Lung (tissue), 12 donors: Measurements from ENCODE around the gene HMBS. TPM values are rescaled to one million over a fixed set of nuclear protein-coding genes. Genes with fewer than 3 reads are reported as not detected.

Source experiments
- ATAC-seq: fragments of 200-7000 bp; cut with Tn5 transposase; one replicate; pipeline ENCODE4 v1.9.1; 2020; ENCODE audit warnings: moderate number of reproducible peaks; ENCODE audit not compliant: insufficient read depth, low FRiP score
- DNase-seq, 3 donors: peaks; one replicate each; pipeline ENCODE4 v3.0.0-alpha.2; 2013 to 2017
- H3K27ac ChIP-seq, 2 donors: one replicate each; pipeline ENCODE4 v1.5.1; 2013; ENCODE audit warnings: mild to moderate bottlenecking in 2 of 2, moderate library complexity in 2 of 2, control low read depth in 1 of 2, inconsistent platforms in 1 of 2, low read depth in 1 of 2, low read length in 1 of 2
- H3K27me3 ChIP-seq, 3 donors: one replicate each; pipeline ENCODE4 v1.5.1; 2013; ENCODE audit warnings: low read length in 2 of 3; ENCODE audit not compliant: control insufficient read depth in 3 of 3, insufficient read depth in 3 of 3
- H3K36me3 ChIP-seq, 4 donors: one replicate each; pipeline ENCODE4 v1.5.1; 2013; ENCODE audit warnings: low read length in 4 of 4, mild to moderate bottlenecking in 1 of 4, moderate library complexity in 1 of 4; ENCODE audit not compliant: control insufficient read depth in 4 of 4, insufficient read depth in 4 of 4
- H3K4me1 ChIP-seq, 5 donors: one replicate each; pipeline ENCODE4 v1.5.1; 2013; ENCODE audit warnings: low read length in 5 of 5, mild to moderate bottlenecking in 2 of 5, moderate library complexity in 1 of 5; ENCODE audit not compliant: control insufficient read depth in 5 of 5, insufficient read depth in 5 of 5
- H3K4me3 ChIP-seq: one replicate; pipeline ENCODE4 v1.5.1; 2013; ENCODE audit warnings: mild to moderate bottlenecking, control low read depth, moderate library complexity
- H3K9ac ChIP-seq, 2 donors: one replicate each; pipeline ENCODE4 v1.5.1; 2013; ENCODE audit warnings: low read length in 2 of 2, control low read depth in 1 of 2; ENCODE audit not compliant: insufficient read depth in 1 of 2
- H3K9me3 ChIP-seq, 4 donors: one replicate each; pipeline ENCODE4 v1.5.1; 2013; ENCODE audit warnings: low read length in 3 of 4, mild to moderate bottlenecking in 1 of 4, moderate library complexity in 1 of 4; ENCODE audit not compliant: control insufficient read depth in 4 of 4, insufficient read depth in 3 of 4
- CTCF ChIP-seq: IDR thresholded peaks from 2 replicates; pipeline ENCODE4 v1.5.1; 2012; ENCODE audit warnings: mild to moderate bottlenecking; ENCODE audit errors: control extremely low read depth, extremely low read depth
- WGBS, 2 donors: extraction: QIAGEN DNeasy Blood & Tissue Kit; methylation state at CpG; one replicate each; pipeline ENCODE4 v1.1.7; 2013; 5-methylcytosine and 5-hydroxymethylcytosine counted together
- polyA plus RNA-seq, 2 donors: library from polyadenylated mRNA; stranded (reverse); fragments of 200-250 nt; gene quantifications; one replicate each; pipeline ENCODE4 v1.2.1, GENCODE V29; 2013
- total RNA-seq, 2 donors: library from RNA; depleted of rRNA in 1 of 2; stranded (reverse); fragments of >200 nt in 1 of 2; gene quantifications; one replicate each; pipeline ENCODE4 v1.2.1, GENCODE V29; 2014 to 2021
- donor health status: control.
- donor health status: control.
- donor health status: Bipolar disorder and iron deficiency.
- donor health status: healthy.
- donor health status: DM: yes; HTN: yes; CAD: no.

The HMBS gene
- total and polyA plus RNA-seq, 4 donors: 11.7 to 33.3 (median 31.5) TPM

GRCh38 chr11:119118227-119118626 lies 33.5 kb downstream of the HMBS start:
- DNase-seq (no peak), ATAC-seq (no peak)
- H3K4me3 ChIP-seq: no peak overlapping the region
- H3K9ac ChIP-seq: no peak overlapping the region
- no peaks in the 10 kb centered on the region for H3K9me3 ChIP-seq
- H3K36me3 ChIP-seq: peaks cover 0 to 21% (median 3%) of the 10 kb centered on the region in 4 donors
- no peak for TF ChIP-seq CTCF
- peaks cover 2 to 18% (median 9%) of the 10 kb centered on the region in 5 donors for H3K4me1 ChIP-seq
- no peaks in the 10 kb centered on the region for H3K27me3 ChIP-seq
- 95 to 96% methylated on average over 5 of the region's 5 CpGs for WGBS, 2 donors
- H3K27ac ChIP-seq: no peak overlapping the region

GRCh38 chr11:119118946-119119345 lies 34.3 kb downstream of the HMBS start:
- TF ChIP-seq CTCF: no peak
- no peak for DNase-seq
- no peak overlapping the region for H3K9ac ChIP-seq
- H3K4me3 ChIP-seq: no peak overlapping the region
- peaks cover 0 to 15% (median 4%) of the 10 kb centered on the region in 4 donors for H3K36me3 ChIP-seq
- no peak for ATAC-seq
- H3K27me3 ChIP-seq: no peaks in the 10 kb centered on the region
- 90 to 95% methylated on average over 1 of the region's 1 CpG for WGBS, 2 donors
- H3K27ac ChIP-seq: no peak overlapping the region
- peaks cover 2 to 18% (median 9%) of the 10 kb centered on the region in 5 donors for H3K4me1 ChIP-seq
- H3K9me3 ChIP-seq: no peaks in the 10 kb centered on the region

GRCh38 chr11:119120639-119121007 lies 35.9 kb downstream of the HMBS start:
- no peaks in the 10 kb centered on the region for H3K27me3 ChIP-seq
- WGBS, 2 donors: 27 to 44% methylated on average over 5 of the region's 5 CpGs
- no peak for TF ChIP-seq CTCF
- H3K4me1 ChIP-seq: peaks cover 2 to 18% (median 9%) of the 10 kb centered on the region in 5 donors
- no peak overlapping the region for H3K4me3 ChIP-seq
- peaks cover 5 to 17% (median 9%) of the 10 kb centered on the region in 4 donors for H3K36me3 ChIP-seq
- ATAC-seq (no peak), DNase-seq (peak in 1 of 3 donors; percentile 55)
- peak overlapping the region in 1 of 2 donors; percentile 73 for H3K9ac ChIP-seq
- no peaks in the 10 kb centered on the region for H3K9me3 ChIP-seq
- peak overlapping the region in 1 of 2 donors; percentile 47 for H3K27ac ChIP-seq
